OCI-LY1 (cell line): ENCODE data around the gene ZSWIM4.

Experiments
- H2AFZ ChIP-seq: fragments of 200-600 bp; sonication (generic), shearing (Covaris generic); 2 replicates; pipeline ENCODE4 v1.6.0; 2014; ENCODE audit warnings: antibody characterized with exemption, mild to moderate bottlenecking, low read length
- H3F3A ChIP-seq: fragments of 200-600 bp; sonication (generic), shearing (Covaris generic); 2 replicates; pipeline ENCODE4 v1.6.0; 2014; ENCODE audit warnings: mild to moderate bottlenecking, antibody characterized with exemption, low read length, moderate library complexity; ENCODE audit not compliant: insufficient read depth
- H3K27ac ChIP-seq: fragments of 200-600 bp; sonication (generic); 2 replicates; pipeline ENCODE4 v1.5.1; 2014; ENCODE audit warnings: low read length, mixed run types, mild to moderate bottlenecking, low read depth; ENCODE audit not compliant: poor library complexity, severe bottlenecking
- H3K27me3 ChIP-seq: fragments of 200-600 bp; sonication (generic); 2 replicates; pipeline ENCODE4 v1.6.0; 2014; ENCODE audit warnings: antibody characterized with exemption, mild to moderate bottlenecking, low read length, moderate library complexity; ENCODE audit not compliant: insufficient read depth
- H3K36me3 ChIP-seq: fragments of 200-600 bp; sonication (generic); 2 replicates; pipeline ENCODE4 v1.6.1; 2014; ENCODE audit warnings: mild to moderate bottlenecking, antibody characterized with exemption, low read length, moderate library complexity, mixed read lengths; ENCODE audit not compliant: insufficient read depth
- H3K4me1 ChIP-seq: fragments of 200-600 bp; sonication (generic); 2 replicates; pipeline ENCODE4 v1.5.1; 2014; ENCODE audit warnings: mild to moderate bottlenecking, low read length, moderate library complexity; ENCODE audit not compliant: insufficient read depth, severe bottlenecking
- H3K4me2 ChIP-seq: fragments of 200-600 bp; sonication (generic), shearing (Covaris generic); 2 replicates; pipeline ENCODE4 v1.6.1; 2014; ENCODE audit warnings: low read length
- H3K4me3 ChIP-seq: fragments of 200-600 bp; sonication (generic); 2 replicates; pipeline ENCODE4 v1.5.1; 2014; ENCODE audit warnings: low read length, low read depth, mild to moderate bottlenecking, mixed read lengths; ENCODE audit not compliant: poor library complexity, severe bottlenecking
- H3K79me2 ChIP-seq: fragments of 200-600 bp; shearing (Covaris generic); 2 replicates; pipeline ENCODE4 v1.6.1; 2016; ENCODE audit warnings: mixed run types, low read length, mixed read lengths; ENCODE audit not compliant: insufficient read depth
- H3K9ac ChIP-seq: fragments of 200-600 bp; sonication (generic), shearing (Covaris generic); 2 replicates; pipeline ENCODE4 v1.6.1; 2014; ENCODE audit warnings: mild to moderate bottlenecking, low read length, mixed read lengths
- H3K9me2 ChIP-seq: fragments of 200-600 bp; sonication (generic), shearing (Covaris generic); 2 replicates; pipeline ENCODE4 v1.6.1; 2014; ENCODE audit warnings: low read depth, mild to moderate bottlenecking, low read length, mixed read lengths
- H3K9me3 ChIP-seq: fragments of 200-600 bp; shearing (Covaris generic); 2 replicates; pipeline ENCODE4 v1.6.1; 2014; ENCODE audit warnings: low read length, mixed read lengths
- H4K20me1 ChIP-seq: fragments of 200-600 bp; sonication (generic), shearing (Covaris generic); 2 replicates; pipeline ENCODE4 v1.6.0; 2016; ENCODE audit warnings: mild to moderate bottlenecking, low read length; ENCODE audit not compliant: insufficient read depth
- EZH2 ChIP-seq: fragments of 200-600 bp; sonication (generic), shearing (Covaris generic); IDR thresholded peaks from 2 replicates; pipeline ENCODE4 v1.8.0; 2017; ENCODE audit warnings: borderline replicate concordance, mixed run types, mild to moderate bottlenecking, antibody characterized with exemption, low read length, moderate library complexity, mixed read lengths
- TF ChIP-seq, protein P1 (sequence below): fragments of 200-600 bp; sonication (generic), shearing (Covaris generic); IDR thresholded peaks from 2 replicates; pipeline ENCODE4 v1.5.1; 2017; ENCODE audit warnings: mild to moderate bottlenecking, antibody characterized with exemption, low read length, moderate library complexity, mixed read lengths

The ZSWIM4 gene

GRCh38 chr19:13762635-13763235 lies 32.5 kb upstream of the ZSWIM4 start:
- Histone ChIP-seq H3K79me2 (no peaks in the 10 kb centered on the region), H3K9me2 (no peaks in the 10 kb centered on the region), H3K36me3 (peaks cover 19% of the 10 kb centered on the region; the same call in 1 of the 2 replicates), H3K27me3 (no peaks in the 10 kb centered on the region), H3K27ac (no peak overlapping the region), H3F3A (no peaks in the 10 kb centered on the region), H3K4me2 (no peak overlapping the region), H3K4me3 (no peak overlapping the region), H3K9me3 (no peaks in the 10 kb centered on the region), H2AFZ (no peak overlapping the region), H4K20me1 (no peaks in the 10 kb centered on the region), H3K9ac (no peak overlapping the region), H3K4me1 (peaks cover 13% of the 10 kb centered on the region)
- no peak for TF ChIP-seq EZH2
- TF ChIP-seq, protein P1, sequence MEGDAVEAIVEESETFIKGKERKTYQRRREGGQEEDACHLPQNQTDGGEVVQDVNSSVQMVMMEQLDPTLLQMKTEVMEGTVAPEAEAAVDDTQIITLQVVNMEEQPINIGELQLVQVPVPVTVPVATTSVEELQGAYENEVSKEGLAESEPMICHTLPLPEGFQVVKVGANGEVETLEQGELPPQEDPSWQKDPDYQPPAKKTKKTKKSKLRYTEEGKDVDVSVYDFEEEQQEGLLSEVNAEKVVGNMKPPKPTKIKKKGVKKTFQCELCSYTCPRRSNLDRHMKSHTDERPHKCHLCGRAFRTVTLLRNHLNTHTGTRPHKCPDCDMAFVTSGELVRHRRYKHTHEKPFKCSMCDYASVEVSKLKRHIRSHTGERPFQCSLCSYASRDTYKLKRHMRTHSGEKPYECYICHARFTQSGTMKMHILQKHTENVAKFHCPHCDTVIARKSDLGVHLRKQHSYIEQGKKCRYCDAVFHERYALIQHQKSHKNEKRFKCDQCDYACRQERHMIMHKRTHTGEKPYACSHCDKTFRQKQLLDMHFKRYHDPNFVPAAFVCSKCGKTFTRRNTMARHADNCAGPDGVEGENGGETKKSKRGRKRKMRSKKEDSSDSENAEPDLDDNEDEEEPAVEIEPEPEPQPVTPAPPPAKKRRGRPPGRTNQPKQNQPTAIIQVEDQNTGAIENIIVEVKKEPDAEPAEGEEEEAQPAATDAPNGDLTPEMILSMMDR: no peak

GRCh38 chr19:13763265-13763664 lies 32.0 kb upstream of the ZSWIM4 start:
- Histone ChIP-seq H3K36me3 (peaks cover 17% of the 10 kb centered on the region; the same call in 1 of the 2 replicates), H3K4me3 (no peak overlapping the region), H3K9ac (no peak overlapping the region)

GRCh38 chr19:13764101-13764807 lies 31.0 kb upstream of the ZSWIM4 start, which contains the start of gene MRI1:
MRI1 (plus strand) TSS chr19:13764522; CDS start chr19:13764589, 67 bp downstream.
- TF ChIP-seq, protein P1: no peak
- no peak for TF ChIP-seq EZH2
- H3K36me3 ChIP-seq: peaks cover 16% of the 10 kb centered on the region
- peak within 1 kb of the TSS; percentile 63 for H3K9ac ChIP-seq
- H3K9me2 ChIP-seq: no peaks in the 10 kb centered on the region
- no peaks in the 10 kb centered on the region for H3K79me2 ChIP-seq
- H3K4me3 ChIP-seq: peak within 1 kb of the TSS; percentile 78
- H3K9me3 ChIP-seq: no peaks in the 10 kb centered on the region
- no peaks in the 10 kb centered on the region for H3F3A ChIP-seq
- H3K27ac ChIP-seq: no peak within 1 kb of the TSS
- peak within 1 kb of the TSS; percentile 67 for H3K4me2 ChIP-seq
- H3K4me1 ChIP-seq: peaks cover 13% of the 10 kb centered on the region
- H3K27me3 ChIP-seq: no peaks in the 10 kb centered on the region
- no peaks in the 10 kb centered on the region for H4K20me1 ChIP-seq
- no peak within 1 kb of the TSS for H2AFZ ChIP-seq

More at GRCh38 chr19:13763265-13763664, 32.0 kb upstream of the ZSWIM4 start:
- Histone ChIP-seq H3K27me3 (no peaks in the 10 kb centered on the region), H3K4me2 (no peak overlapping the region), H3K4me1 (peaks cover 13% of the 10 kb centered on the region), H4K20me1 (no peaks in the 10 kb centered on the region), H3K27ac (no peak overlapping the region), H3F3A (no peaks in the 10 kb centered on the region), H3K9me2 (no peaks in the 10 kb centered on the region), H3K79me2 (no peaks in the 10 kb centered on the region), H2AFZ (no peak overlapping the region), H3K9me3 (no peaks in the 10 kb centered on the region)
- no peak for TF ChIP-seq EZH2
- TF ChIP-seq, protein P1: no peak
